PC-3 (cell line): Measurements from ENCODE around the gene A3GALT2. TPM values are rescaled to one million over a fixed set of nuclear protein-coding genes. Genes with fewer than 3 reads are reported as not detected.

Experiments used
- ATAC-seq: fragments of 200-7000 bp; cut with Tn5 transposase; 2 replicates; pipeline ENCODE4 v1.9.1; 2020; ENCODE audit warnings: mild to moderate bottlenecking, moderate library complexity
- BruUV-seq: library from RNA; stranded (reverse); fragments of 400-500 nt; replicated peaks from 2 replicates; lab custom pipeline; 2021; lab: Mats Ljungman, UMichigan
- CTCF ChIA-PET: fragments of 300-600 bp; sonication (Branson Sonifier 250); formaldehyde crosslinking; loops from one replicate; lab custom pipeline; 2022; ENCODE audit warnings: antibody characterized with exemption; lab: Charles Lee
- POLR2A ChIA-PET: fragments of 300-600 bp; sonication (Branson Sonifier 250); formaldehyde crosslinking; loops from one replicate; lab custom pipeline; 2022; ENCODE audit warnings: antibody characterized with exemption; ENCODE audit not compliant: unreplicated experiment; lab: Charles Lee
- DNase-seq: peaks from one replicate; pipeline ENCODE4 v3.0.0-alpha.2; 2015
- H2AFZ ChIP-seq: fragments of 300-600 bp; sonication (generic); 2 replicates; pipeline ENCODE4 v1.6.0; 2016; ENCODE audit warnings: antibody characterized with exemption, low read length
- H3F3A ChIP-seq: fragments of 300-600 bp; sonication (generic); one replicate; pipeline ENCODE4 v1.6.0; 2017; ENCODE audit warnings: antibody characterized with exemption, low read length, control low read depth, mild to moderate bottlenecking; ENCODE audit not compliant: unreplicated experiment
- H3K27ac ChIP-seq: fragments of 300-600 bp; sonication (generic); 2 replicates; pipeline ENCODE4 v1.5.1; 2016; ENCODE audit warnings: mild to moderate bottlenecking, low read length
- H3K27me3 ChIP-seq: fragments of 300-600 bp; sonication (generic); 2 replicates; pipeline ENCODE4 v1.6.1; 2016; ENCODE audit warnings: low read length, mixed read lengths
- H3K36me3 ChIP-seq: fragments of 300-600 bp; sonication (generic); 2 replicates; pipeline ENCODE4 v1.6.1; 2016; ENCODE audit warnings: low read depth, mixed run types, low read length, mixed read lengths
- H3K4me1 ChIP-seq: fragments of 300-600 bp; sonication (generic); 2 replicates; pipeline ENCODE4 v1.5.1; 2016; ENCODE audit warnings: low read length; ENCODE audit not compliant: insufficient read depth
- H3K4me2 ChIP-seq: fragments of 300-600 bp; sonication (generic); 2 replicates; pipeline ENCODE4 v1.6.0; 2016; ENCODE audit warnings: low read length
- H3K4me3 ChIP-seq: fragments of 300-600 bp; sonication (generic); 2 replicates; pipeline ENCODE4 v1.5.1; 2016; ENCODE audit warnings: mild to moderate bottlenecking, low read length, mixed read lengths
- H3K79me2 ChIP-seq: fragments of 300-600 bp; sonication (generic); 2 replicates; pipeline ENCODE4 v1.6.1; 2017; ENCODE audit warnings: low read length, mixed read lengths
- H3K9ac ChIP-seq: fragments of 300-600 bp; sonication (generic); 2 replicates; pipeline ENCODE4 v1.6.0; 2016; ENCODE audit warnings: mild to moderate bottlenecking, low read length
- H3K9me2 ChIP-seq: fragments of 300-600 bp; sonication (generic); replicated peaks from 2 replicates; pipeline ENCODE4 v1.6.1; 2016; ENCODE audit warnings: mixed run types, low read length, mixed read lengths
- H3K9me3 ChIP-seq: fragments of 300-600 bp; sonication (generic); 2 replicates; pipeline ENCODE4 v1.6.1; 2016; ENCODE audit warnings: low read length, mixed read lengths
- H4K20me1 ChIP-seq: fragments of 300-600 bp; sonication (generic); 2 replicates; pipeline ENCODE4 v1.6.1; 2016; ENCODE audit warnings: low read length, mixed read lengths
- CTCF ChIP-seq: fragments of 300-600 bp; sonication (generic); conservative IDR thresholded peaks from 2 replicates; pipeline ENCODE4 v1.5.1; 2017; ENCODE audit warnings: antibody characterized with exemption, low read depth, mild to moderate bottlenecking, low read length
- EZH2 ChIP-seq: fragments of 300-600 bp; sonication (generic); IDR thresholded peaks from one replicate; pipeline ENCODE4 v1.6.1; 2017; ENCODE audit warnings: antibody characterized with exemption, mild to moderate bottlenecking, low read length; ENCODE audit not compliant: unreplicated experiment
- EZH2phosphoT487 ChIP-seq: fragments of 300-600 bp; sonication (generic); IDR thresholded peaks from 2 replicates; pipeline ENCODE4 v1.6.1; 2018; ENCODE audit warnings: mild to moderate bottlenecking, antibody characterized with exemption, low read length, borderline replicate concordance
- intact Hi-C: fragments of 100-400 bp; cut with micrococcal nuclease; formaldehyde crosslinking; loops from 2 replicates; pipeline ENCODE4 v1.9.0; 2023
- total RNA-seq: library from RNA; depleted of rRNA; stranded (reverse); fragments of >200 nt; gene quantifications from 2 replicates; pipeline ENCODE4 v1.2.3, GENCODE V29; 2014

A3GALT2 gene
- total RNA-seq, 1 experiment from 2014 or later, result not detected

- Histone ChIP-seq H3K4me1 (peaks cover 58% of the 10 kb centered on the region), H3K9ac (no peak overlapping the region), H4K20me1 (peaks cover 78% of the 10 kb centered on the region), H3F3A (no peaks in the 10 kb centered on the region), H3K79me2 (peaks cover 98% of the 10 kb centered on the region), H3K27me3 (no peaks in the 10 kb centered on the region), H3K4me3 (no peak overlapping the region), H2AFZ (no peak overlapping the region), H3K9me3 (no peaks in the 10 kb centered on the region), H3K4me2 (no peak overlapping the region), H3K27ac (no peak overlapping the region), H3K9me2 (no peaks in the 10 kb centered on the region), H3K36me3 (peaks cover 54% of the 10 kb centered on the region)
- ATAC-seq, result no peak
- intact Hi-C loops, result no loop called here
- BruUV-seq, result no TSS peak
- no peak for TF ChIP-seq EZH2
- TF ChIP-seq CTCF, result no peak
- no peak for TF ChIP-seq EZH2phosphoT487
- POLR2A ChIA-PET, result interaction anchor here (0.6 kb wide), 1 partner anchor 15 kb away, joined by 3 read pairs; no protein-coding TSS in a partner anchor
- no peak for DNase-seq
- CTCF ChIA-PET, result no interaction called here
These were observed 17.7 kb upstream of the A3GALT2 start for GRCh38 chr1:33338440-33339211.

GRCh38 chr1:33338048-33338439 lies 17.1 kb upstream of the A3GALT2 start:
- peaks cover 98% of the 10 kb centered on the region for H3K79me2 ChIP-seq
- peaks cover 82% of the 10 kb centered on the region for H4K20me1 ChIP-seq
- CTCF ChIA-PET, result no interaction called here
- H3K4me3 ChIP-seq, result no peak overlapping the region
- POLR2A ChIA-PET, result no interaction called here
- no peak overlapping the region for H3K9ac ChIP-seq
- no peak overlapping the region for H3K4me2 ChIP-seq
- no peaks in the 10 kb centered on the region for H3F3A ChIP-seq
- H3K9me2 ChIP-seq, result no peaks in the 10 kb centered on the region
- H3K27ac ChIP-seq, result no peak overlapping the region
- intact Hi-C loops, result no loop called here
- TF ChIP-seq EZH2phosphoT487 (no peak), CTCF (no peak), EZH2 (no peak)
- peaks cover 54% of the 10 kb centered on the region for H3K4me1 ChIP-seq
- DNase-seq (no peak), ATAC-seq (no peak)
- no peak overlapping the region for H2AFZ ChIP-seq
- BruUV-seq, result no TSS peak
- no peaks in the 10 kb centered on the region for H3K9me3 ChIP-seq
- H3K27me3 ChIP-seq, result no peaks in the 10 kb centered on the region
- peaks cover 58% of the 10 kb centered on the region for H3K36me3 ChIP-seq

GRCh38 chr1:33337441-33337840 lies 16.5 kb upstream of the A3GALT2 start:
- ChIA-PET POLR2A (interaction anchor here (0.6 kb wide), 1 partner anchor 1444 kb away, joined by 5 read pairs; no protein-coding TSS in a partner anchor), CTCF (no interaction called here)
- Histone ChIP-seq H4K20me1 (peaks cover 87% of the 10 kb centered on the region), H3K79me2 (peaks cover 98% of the 10 kb centered on the region), H3K27me3 (no peaks in the 10 kb centered on the region), H3K4me2 (no peak overlapping the region), H3K9me3 (no peaks in the 10 kb centered on the region), H3K27ac (no peak overlapping the region), H3K4me1 (peaks cover 48% of the 10 kb centered on the region), H3F3A (no peaks in the 10 kb centered on the region), H3K36me3 (peaks cover 60% of the 10 kb centered on the region), H3K9ac (no peak overlapping the region), H2AFZ (no peak overlapping the region), H3K4me3 (no peak overlapping the region), H3K9me2 (no peaks in the 10 kb centered on the region)
- intact Hi-C loops, result no loop called here
- BruUV-seq, result no TSS peak
- DNase-seq (no peak), ATAC-seq (no peak)
- TF ChIP-seq CTCF, result no peak
- no peak for TF ChIP-seq EZH2phosphoT487
- TF ChIP-seq EZH2, result no peak
